Measurements from ENCODE around the gene NBEAL2.
A peak's percentile ranks its signal among the peaks of the same experiment; 100 is the strongest.

NBEAL2 gene

DNA sequence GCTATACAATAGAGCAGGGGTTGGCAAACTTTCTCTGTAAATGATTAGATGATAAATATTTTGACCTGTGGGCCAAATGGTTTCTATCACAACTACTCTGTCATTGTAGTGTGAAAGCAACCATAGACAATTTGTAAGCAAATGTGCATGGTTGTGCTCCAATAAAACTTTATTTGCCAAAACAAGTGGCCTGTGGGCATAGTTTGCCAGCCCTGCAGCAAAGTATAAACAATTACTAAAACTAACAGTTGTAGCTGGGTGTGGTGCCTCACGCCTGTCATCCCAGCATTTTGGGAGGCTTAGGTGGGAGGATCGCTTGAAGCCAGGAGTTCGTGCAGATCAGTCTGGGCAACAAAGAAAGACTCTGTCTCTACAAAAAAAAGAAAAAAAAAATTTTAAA lies 61.6 kb downstream of the NBEAL2 start:
- Histone ChIP-seq H3K9me2 (ENCODE audit: low read depth, low read length) (no peaks in the 10 kb centered on the region), H3K27ac (ENCODE audit: low read depth, low read length, poor library complexity, severe bottlenecking) (no peak overlapping the region), H3F3A (ENCODE audit: insufficient read depth, low read length) (no peaks in the 10 kb centered on the region), H2AFZ (ENCODE audit: low read length) (no peak overlapping the region), H3K79me2 (ENCODE audit: insufficient read depth, low read length) (no peaks in the 10 kb centered on the region), H4K20me1 (ENCODE audit: insufficient read depth, low read length) (no peaks in the 10 kb centered on the region), H3K36me3 (ENCODE audit: insufficient read depth, low read length) (peaks cover 75% of the 10 kb centered on the region), H3K9me3 (ENCODE audit: low read length) (no peaks in the 10 kb centered on the region), H3K27me3 (ENCODE audit: insufficient read depth, low read length) (no peaks in the 10 kb centered on the region), H3K9ac (ENCODE audit: low read length) (no peak overlapping the region), H3K4me2 (ENCODE audit: low read length) (no peak overlapping the region), H3K4me3 (ENCODE audit: low read depth, low read length, poor library complexity, severe bottlenecking) (no peak overlapping the region), H3K4me1 (ENCODE audit: insufficient read depth, low read length, severe bottlenecking) (peaks cover 25% of the 10 kb centered on the region)
- TF ChIP-seq, protein P1, sequence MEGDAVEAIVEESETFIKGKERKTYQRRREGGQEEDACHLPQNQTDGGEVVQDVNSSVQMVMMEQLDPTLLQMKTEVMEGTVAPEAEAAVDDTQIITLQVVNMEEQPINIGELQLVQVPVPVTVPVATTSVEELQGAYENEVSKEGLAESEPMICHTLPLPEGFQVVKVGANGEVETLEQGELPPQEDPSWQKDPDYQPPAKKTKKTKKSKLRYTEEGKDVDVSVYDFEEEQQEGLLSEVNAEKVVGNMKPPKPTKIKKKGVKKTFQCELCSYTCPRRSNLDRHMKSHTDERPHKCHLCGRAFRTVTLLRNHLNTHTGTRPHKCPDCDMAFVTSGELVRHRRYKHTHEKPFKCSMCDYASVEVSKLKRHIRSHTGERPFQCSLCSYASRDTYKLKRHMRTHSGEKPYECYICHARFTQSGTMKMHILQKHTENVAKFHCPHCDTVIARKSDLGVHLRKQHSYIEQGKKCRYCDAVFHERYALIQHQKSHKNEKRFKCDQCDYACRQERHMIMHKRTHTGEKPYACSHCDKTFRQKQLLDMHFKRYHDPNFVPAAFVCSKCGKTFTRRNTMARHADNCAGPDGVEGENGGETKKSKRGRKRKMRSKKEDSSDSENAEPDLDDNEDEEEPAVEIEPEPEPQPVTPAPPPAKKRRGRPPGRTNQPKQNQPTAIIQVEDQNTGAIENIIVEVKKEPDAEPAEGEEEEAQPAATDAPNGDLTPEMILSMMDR (IDR thresholded peaks at IDR 0.05; ENCODE audit: low read length) = no peak
- no peak for TF ChIP-seq EZH2 (IDR thresholded peaks at IDR 0.05; ENCODE audit: borderline replicate concordance, low read length)

- H3K4me1 ChIP-seq (ENCODE audit: insufficient read depth, low read length, severe bottlenecking) = peaks cover 37% of the 10 kb centered on the region
Observed at GRCh38 chr3:47042231-47042791, 62.8 kb downstream of the NBEAL2 start.

DNA sequence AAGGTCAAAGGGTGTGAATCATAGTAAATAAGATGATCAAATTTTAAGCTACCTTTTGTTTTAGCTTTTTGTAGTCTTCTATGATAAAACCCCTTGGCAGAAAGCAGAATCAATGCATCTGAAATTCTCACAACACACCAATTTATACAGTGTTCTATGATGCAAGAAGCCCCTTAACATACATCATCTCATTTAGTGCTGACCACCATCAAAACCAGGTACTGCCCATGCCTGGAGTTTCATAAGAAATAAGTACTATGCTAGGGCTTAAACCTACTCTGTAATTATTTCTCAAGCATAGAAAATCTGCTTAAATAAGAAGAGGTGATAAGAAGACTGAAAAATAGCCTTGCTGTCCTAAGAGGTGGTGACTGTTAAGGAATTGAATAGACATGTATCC lies 67.6 kb downstream of the NBEAL2 start:
- H3K36me3 ChIP-seq (ENCODE audit: insufficient read depth, low read length) = peaks cover 28% of the 10 kb centered on the region
- no peaks in the 10 kb centered on the region for H3K9me3 ChIP-seq (ENCODE audit: low read length)
- no peak overlapping the region for H3K9ac ChIP-seq (ENCODE audit: low read length)
- peaks cover 24% of the 10 kb centered on the region for H3K4me1 ChIP-seq (ENCODE audit: insufficient read depth, low read length, severe bottlenecking)
- no peaks in the 10 kb centered on the region for H3K9me2 ChIP-seq (ENCODE audit: low read depth, low read length)
- no peaks in the 10 kb centered on the region for H4K20me1 ChIP-seq (ENCODE audit: insufficient read depth, low read length)
- no peak overlapping the region for H2AFZ ChIP-seq (ENCODE audit: low read length)
- no peaks in the 10 kb centered on the region for H3K27me3 ChIP-seq (ENCODE audit: insufficient read depth, low read length)
- H3K79me2 ChIP-seq (ENCODE audit: insufficient read depth, low read length) = no peaks in the 10 kb centered on the region
- no peak overlapping the region for H3K4me3 ChIP-seq (ENCODE audit: low read depth, low read length, poor library complexity, severe bottlenecking)
- TF ChIP-seq, protein P1 (IDR thresholded peaks at IDR 0.05; ENCODE audit: low read length) = no peak
- no peak for TF ChIP-seq EZH2 (IDR thresholded peaks at IDR 0.05; ENCODE audit: borderline replicate concordance, low read length)
- no peaks in the 10 kb centered on the region for H3F3A ChIP-seq (ENCODE audit: insufficient read depth, low read length)
- peak overlapping the region; percentile 67 for H3K27ac ChIP-seq (ENCODE audit: low read depth, low read length, poor library complexity, severe bottlenecking)
- no peak overlapping the region for H3K4me2 ChIP-seq (ENCODE audit: low read length)

More at GRCh38 chr3:47042231-47042791, 62.8 kb downstream of the NBEAL2 start:
- Histone ChIP-seq H3K9me3 (ENCODE audit: low read length) (no peaks in the 10 kb centered on the region), H2AFZ (ENCODE audit: low read length) (no peak overlapping the region), H4K20me1 (ENCODE audit: insufficient read depth, low read length) (no peaks in the 10 kb centered on the region), H3K79me2 (ENCODE audit: insufficient read depth, low read length) (no peaks in the 10 kb centered on the region), H3F3A (ENCODE audit: insufficient read depth, low read length) (no peaks in the 10 kb centered on the region), H3K36me3 (ENCODE audit: insufficient read depth, low read length) (peaks cover 67% of the 10 kb centered on the region), H3K4me2 (ENCODE audit: low read length) (no peak overlapping the region), H3K4me3 (ENCODE audit: low read depth, low read length, poor library complexity, severe bottlenecking) (no peak overlapping the region), H3K27ac (ENCODE audit: low read depth, low read length, poor library complexity, severe bottlenecking) (no peak overlapping the region), H3K27me3 (ENCODE audit: insufficient read depth, low read length) (no peaks in the 10 kb centered on the region), H3K9ac (ENCODE audit: low read length) (no peak overlapping the region), H3K9me2 (ENCODE audit: low read depth, low read length) (no peaks in the 10 kb centered on the region)
- TF ChIP-seq EZH2 (IDR thresholded peaks at IDR 0.05; ENCODE audit: borderline replicate concordance, low read length) = no peak
- TF ChIP-seq, protein P1 (IDR thresholded peaks at IDR 0.05; ENCODE audit: low read length) = no peak
